ENCODE results near the gene IL19.
"Not testable (repeated sequence)": the region's sequence is repeated elsewhere in the genome, so short reads cannot be mapped to it uniquely, and the experiment has no call there.

The IL19 gene

GRCh38 chr1:206765771-206766170, 4.8 kb upstream of the IL19 start:
- H3K4me3 ChIP-seq (ENCODE audit: low read depth in 1 of 2, low read length in 2 of 2); H3K27ac ChIP-seq (ENCODE audit: low read depth, low read length); H3K9me3 ChIP-seq (ENCODE audit: low read length); H3K36me3 ChIP-seq (ENCODE audit: insufficient read depth, low read length); H3K27me3 ChIP-seq (ENCODE audit: control insufficient read depth in 1 of 2, insufficient read depth in 2 of 2, low read length in 2 of 2); H3K9ac ChIP-seq (ENCODE audit: low read length); H3K4me1 ChIP-seq (ENCODE audit: insufficient read depth, low read length): not testable (repeated sequence)

GRCh38 chr1:206766251-206766856, 4.2 kb upstream of the IL19 start:
- no peaks in the 10 kb centered on the region for H3K36me3 ChIP-seq (ENCODE audit: insufficient read depth, low read length)
- H3K4me3 ChIP-seq (ENCODE audit: low read depth in 1 of 2, low read length in 2 of 2), result no peak overlapping the region
- H3K9ac ChIP-seq (ENCODE audit: low read length), result no peak overlapping the region
- no peak overlapping the region for H3K27ac ChIP-seq (ENCODE audit: low read depth, low read length)
- no peaks in the 10 kb centered on the region for H3K27me3 ChIP-seq (ENCODE audit: control insufficient read depth in 1 of 2, insufficient read depth in 2 of 2, low read length in 2 of 2)
- H3K4me1 ChIP-seq (ENCODE audit: insufficient read depth, low read length), result no peaks in the 10 kb centered on the region
- H3K9me3 ChIP-seq (ENCODE audit: low read length), result peaks cover 5% of the 10 kb centered on the region

- no peak overlapping the region for H3K4me3 ChIP-seq (ENCODE audit: low read depth in 1 of 2, low read length in 2 of 2)
- H3K36me3 ChIP-seq (ENCODE audit: insufficient read depth, low read length), result no peaks in the 10 kb centered on the region
- no peak overlapping the region for H3K9ac ChIP-seq (ENCODE audit: low read length)
- H3K9me3 ChIP-seq (ENCODE audit: low read length), result peaks cover 3% of the 10 kb centered on the region
- H3K27ac ChIP-seq (ENCODE audit: low read depth, low read length), result no peak overlapping the region
- H3K27me3 ChIP-seq (ENCODE audit: control insufficient read depth in 1 of 2, insufficient read depth in 2 of 2, low read length in 2 of 2), result no peaks in the 10 kb centered on the region
- H3K4me1 ChIP-seq (ENCODE audit: insufficient read depth, low read length), result no peaks in the 10 kb centered on the region
Observed at GRCh38 chr1:206768472-206769303, 1.9 kb upstream of the IL19 start.

- H3K9ac ChIP-seq (ENCODE audit: low read length), result no peak overlapping the region
- H3K9me3 ChIP-seq (ENCODE audit: low read length), result no peaks in the 10 kb centered on the region
- H3K27ac ChIP-seq (ENCODE audit: low read depth, low read length), result no peak overlapping the region
- no peak overlapping the region for H3K4me3 ChIP-seq (ENCODE audit: low read depth in 1 of 2, low read length in 2 of 2)
- H3K27me3 ChIP-seq (ENCODE audit: control insufficient read depth in 1 of 2, insufficient read depth in 2 of 2, low read length in 2 of 2), result no peaks in the 10 kb centered on the region
- no peaks in the 10 kb centered on the region for H3K36me3 ChIP-seq (ENCODE audit: insufficient read depth, low read length)
- H3K4me1 ChIP-seq (ENCODE audit: insufficient read depth, low read length), result no peaks in the 10 kb centered on the region
Observed at GRCh38 chr1:206769304-206769731, 1.3 kb upstream of the IL19 start.

- H3K9me3 ChIP-seq (ENCODE audit: low read length), result no peaks in the 10 kb centered on the region
- H3K4me3 ChIP-seq (ENCODE audit: low read depth in 1 of 2, low read length in 2 of 2), result no peak overlapping the region
- H3K27ac ChIP-seq (ENCODE audit: low read depth, low read length), result no peak overlapping the region
- H3K36me3 ChIP-seq (ENCODE audit: insufficient read depth, low read length), result no peaks in the 10 kb centered on the region
- no peaks in the 10 kb centered on the region for H3K27me3 ChIP-seq (ENCODE audit: control insufficient read depth in 1 of 2, insufficient read depth in 2 of 2, low read length in 2 of 2)
- H3K4me1 ChIP-seq (ENCODE audit: insufficient read depth, low read length), result no peaks in the 10 kb centered on the region
- H3K9ac ChIP-seq (ENCODE audit: low read length), result no peak overlapping the region
Observed at GRCh38 chr1:206771338-206771692, 742 bp downstream of the IL19 start.

GRCh38 chr1:206772243-206772937, 1.8 kb downstream of the IL19 start, which contains the start of gene IL10:
Gene IL10 (minus strand): TSS chr1:206772494. CDS start chr1:206772435, 59 bp downstream.
- no peak within 1 kb of the TSS for H3K4me3 ChIP-seq (ENCODE audit: low read depth in 1 of 2, low read length in 2 of 2)
- no peak within 1 kb of the TSS for H3K9ac ChIP-seq (ENCODE audit: low read length)
- H3K9me3 ChIP-seq (ENCODE audit: low read length), result no peaks in the 10 kb centered on the region
- H3K27me3 ChIP-seq (ENCODE audit: control insufficient read depth in 1 of 2, insufficient read depth in 2 of 2, low read length in 2 of 2), result no peaks in the 10 kb centered on the region
- H3K27ac ChIP-seq (ENCODE audit: low read depth, low read length), result no peak within 1 kb of the TSS
- H3K36me3 ChIP-seq (ENCODE audit: insufficient read depth, low read length), result no peaks in the 10 kb centered on the region
- H3K4me1 ChIP-seq (ENCODE audit: insufficient read depth, low read length), result no peaks in the 10 kb centered on the region

GRCh38 chr1:206774093-206774492, 3.5 kb downstream of the IL19 start:
- Histone ChIP-seq H3K4me1 (ENCODE audit: insufficient read depth, low read length) (no peaks in the 10 kb centered on the region), H3K27ac (ENCODE audit: low read depth, low read length) (no peak overlapping the region), H3K4me3 (ENCODE audit: low read depth in 1 of 2, low read length in 2 of 2) (no peak overlapping the region), H3K27me3 (ENCODE audit: control insufficient read depth in 1 of 2, insufficient read depth in 2 of 2, low read length in 2 of 2) (no peaks in the 10 kb centered on the region), H3K9ac (ENCODE audit: low read length) (no peak overlapping the region), H3K36me3 (ENCODE audit: insufficient read depth, low read length) (no peaks in the 10 kb centered on the region), H3K9me3 (ENCODE audit: low read length) (no peaks in the 10 kb centered on the region)

- no peak overlapping the region for H3K9ac ChIP-seq (ENCODE audit: low read length)
- H3K4me3 ChIP-seq (ENCODE audit: low read depth in 1 of 2, low read length in 2 of 2), result no peak overlapping the region
Observed at GRCh38 chr1:206776229-206776628, 5.7 kb downstream of the IL19 start.

GRCh38 chr1:206778031-206778430, 7.5 kb downstream of the IL19 start:
- no peaks in the 10 kb centered on the region for H3K27me3 ChIP-seq (ENCODE audit: control insufficient read depth in 1 of 2, insufficient read depth in 2 of 2, low read length in 2 of 2)
- H3K9me3 ChIP-seq (ENCODE audit: low read length), result no peaks in the 10 kb centered on the region
- no peaks in the 10 kb centered on the region for H3K36me3 ChIP-seq (ENCODE audit: insufficient read depth, low read length)

More at GRCh38 chr1:206776229-206776628, 5.7 kb downstream of the IL19 start:
- H3K36me3 ChIP-seq (ENCODE audit: insufficient read depth, low read length), result no peaks in the 10 kb centered on the region
- H3K27me3 ChIP-seq (ENCODE audit: control insufficient read depth in 1 of 2, insufficient read depth in 2 of 2, low read length in 2 of 2), result no peaks in the 10 kb centered on the region
- H3K4me1 ChIP-seq (ENCODE audit: insufficient read depth, low read length), result no peaks in the 10 kb centered on the region
- no peaks in the 10 kb centered on the region for H3K9me3 ChIP-seq (ENCODE audit: low read length)
- no peak overlapping the region for H3K27ac ChIP-seq (ENCODE audit: low read depth, low read length)

GRCh38 chr1:206778911-206779310, 8.3 kb downstream of the IL19 start:
- not testable (repeated sequence) for H3K4me1 ChIP-seq (ENCODE audit: insufficient read depth, low read length); H3K4me3 ChIP-seq (ENCODE audit: low read depth in 1 of 2, low read length in 2 of 2); H3K36me3 ChIP-seq (ENCODE audit: insufficient read depth, low read length); H3K27ac ChIP-seq (ENCODE audit: low read depth, low read length); H3K9me3 ChIP-seq (ENCODE audit: low read length); H3K27me3 ChIP-seq (ENCODE audit: control insufficient read depth in 1 of 2, insufficient read depth in 2 of 2, low read length in 2 of 2); H3K9ac ChIP-seq (ENCODE audit: low read length)

More at GRCh38 chr1:206778031-206778430, 7.5 kb downstream of the IL19 start:
- no peak overlapping the region for H3K27ac ChIP-seq (ENCODE audit: low read depth, low read length)
- H3K4me1 ChIP-seq (ENCODE audit: insufficient read depth, low read length), result no peaks in the 10 kb centered on the region
- no peak overlapping the region for H3K9ac ChIP-seq (ENCODE audit: low read length)
- no peak overlapping the region for H3K4me3 ChIP-seq (ENCODE audit: low read depth in 1 of 2, low read length in 2 of 2)

GRCh38 chr1:206779638-206780037, 9.1 kb downstream of the IL19 start:
- no peaks in the 10 kb centered on the region for H3K4me1 ChIP-seq (ENCODE audit: insufficient read depth, low read length)

More at GRCh38 chr1:206779638-206780037, 9.1 kb downstream of the IL19 start:
- no peak overlapping the region for H3K27ac ChIP-seq (ENCODE audit: low read depth, low read length)
- no peaks in the 10 kb centered on the region for H3K36me3 ChIP-seq (ENCODE audit: insufficient read depth, low read length)
- H3K27me3 ChIP-seq (ENCODE audit: control insufficient read depth in 1 of 2, insufficient read depth in 2 of 2, low read length in 2 of 2), result no peaks in the 10 kb centered on the region
- no peak overlapping the region for H3K9ac ChIP-seq (ENCODE audit: low read length)
- H3K9me3 ChIP-seq (ENCODE audit: low read length), result no peaks in the 10 kb centered on the region
- H3K4me3 ChIP-seq (ENCODE audit: low read depth in 1 of 2, low read length in 2 of 2), result no peak overlapping the region

Data from muscle layer of colon (tissue), 2 donors.